CD14-positive monocyte (primary cell): ENCODE results near the gene FIS1. TPM values are rescaled to one million over a fixed set of nuclear protein-coding genes. Genes with fewer than 3 reads are reported as not detected.

Experiments
- DNase-seq, 3 donors: peaks; one replicate each; pipeline ENCODE4 v3.0.0-alpha.2; 2011 to 2022
- H2AFZ ChIP-seq: 2 replicates; pipeline ENCODE4 v1.6.0; 2012; ENCODE audit warnings: mild to moderate bottlenecking, low read depth, low read length, inconsistent platforms; ENCODE audit not compliant: insufficient read depth, poor library complexity, severe bottlenecking
- H3K27ac ChIP-seq, 2 donors: 1 replicate in 1 of 2; 2 replicates in 1 of 2; pipeline ENCODE4 v1.5.1; 2012 to 2013; ENCODE audit warnings: low read length in 2 of 2, control low read depth in 1 of 2, inconsistent platforms in 1 of 2, low read depth in 1 of 2, mild to moderate bottlenecking in 1 of 2
- H3K27me3 ChIP-seq, 2 donors: one replicate each; pipeline versions ENCODE4 v1.6.0 to v1.6.1; 2011 to 2013; ENCODE audit warnings: low read length in 2 of 2; ENCODE audit not compliant: control insufficient read depth in 2 of 2, insufficient read depth in 2 of 2
- H3K36me3 ChIP-seq, 2 donors: replicated peaks in 1 of 2; 1 replicate in 1 of 2; 2 replicates in 1 of 2; pipeline versions ENCODE4 v1.5.1 to v1.6.1; 2012 to 2013; ENCODE audit warnings: low read length in 2 of 2, control low read depth in 1 of 2, inconsistent platforms in 1 of 2, mild to moderate bottlenecking in 1 of 2; ENCODE audit not compliant: insufficient read depth in 2 of 2, control insufficient read depth in 1 of 2
- H3K4me1 ChIP-seq, 2 donors: 1 replicate in 1 of 2; 2 replicates in 1 of 2; pipeline versions ENCODE4 v1.5.1 to v1.6.1; 2012 to 2013; ENCODE audit warnings: low read length in 2 of 2, control low read depth in 1 of 2, inconsistent platforms in 1 of 2, mild to moderate bottlenecking in 1 of 2, moderate library complexity in 1 of 2; ENCODE audit not compliant: insufficient read depth in 2 of 2, control insufficient read depth in 1 of 2
- H3K4me2 ChIP-seq: replicated peaks from 2 replicates; pipeline ENCODE3; 2012; ENCODE audit warnings: low read length, moderate library complexity, mild to moderate bottlenecking; ENCODE audit not compliant: poor library complexity, severe bottlenecking; ENCODE audit errors: extremely low read depth
- H3K4me3 ChIP-seq, 3 experiments: fragments of 200-600 bp in 1 of 3; sonication (generic) in 1 of 3; replicated peaks in 1 of 3; 1 replicate in 2 of 3; 2 replicates in 1 of 3; pipeline ENCODE4 v1.5.1; 2011 to 2013; ENCODE audit warnings: low read length in 3 of 3, mild to moderate bottlenecking in 3 of 3, control low read depth in 2 of 3, low read depth in 2 of 3, inconsistent platforms in 1 of 3, moderate library complexity in 1 of 3
- H3K79me2 ChIP-seq: 2 replicates; pipeline ENCODE4 v1.6.0; 2012; ENCODE audit warnings: mild to moderate bottlenecking, control low read depth, inconsistent platforms, low read length, moderate library complexity; ENCODE audit not compliant: insufficient read depth
- H3K9ac ChIP-seq: 2 replicates; pipeline ENCODE4 v1.6.0; 2017; ENCODE audit warnings: low read length, mild to moderate bottlenecking; ENCODE audit not compliant: insufficient read depth, poor library complexity, severe bottlenecking
- H3K9me3 ChIP-seq, 2 donors: replicated peaks in 1 of 2; 1 replicate in 1 of 2; 2 replicates in 1 of 2; pipeline versions ENCODE4 v1.5.1 to v1.6.1; 2012 to 2013; ENCODE audit warnings: low read length in 2 of 2, control low read depth in 1 of 2; ENCODE audit not compliant: control insufficient read depth in 1 of 2, insufficient read depth in 1 of 2
- H4K20me1 ChIP-seq: 2 replicates; pipeline ENCODE4 v1.6.0; 2012; ENCODE audit warnings: mild to moderate bottlenecking, low read length, control low read depth, moderate library complexity; ENCODE audit not compliant: insufficient read depth
- H3K27ac Mint-ChIP-seq, 7 donors: one replicate each; pipeline ENCODE4 v1.8.0; 2020; ENCODE audit warnings: mild to moderate bottlenecking in 7 of 7, mixed read lengths in 7 of 7, moderate library complexity in 6 of 7, inconsistent platforms in 2 of 7
- H3K27me3 Mint-ChIP-seq, 3 donors: one replicate each; pipeline ENCODE4 v1.8.0; 2021 to 2022; ENCODE audit warnings: low read depth in 3 of 3, mild to moderate bottlenecking in 3 of 3, mixed read lengths in 3 of 3, moderate library complexity in 3 of 3, inconsistent platforms in 1 of 3
- H3K36me3 Mint-ChIP-seq, 2 donors: one replicate each; pipeline ENCODE4 v1.8.0; 2020; ENCODE audit warnings: mixed read lengths in 2 of 2, inconsistent platforms in 1 of 2, mild to moderate bottlenecking in 1 of 2
- H3K4me1 Mint-ChIP-seq: one replicate; pipeline ENCODE4 v1.8.0; 2020; ENCODE audit warnings: mild to moderate bottlenecking, mixed read lengths
- H3K4me3 Mint-ChIP-seq, 2 donors: one replicate each; pipeline ENCODE4 v1.8.0; 2020; ENCODE audit warnings: mild to moderate bottlenecking in 2 of 2, mixed read lengths in 2 of 2, moderate library complexity in 1 of 2
- H3K9me3 Mint-ChIP-seq, 7 donors: one replicate each; pipeline ENCODE4 v1.8.0; 2020 to 2022; ENCODE audit warnings: mixed read lengths in 7 of 7, mild to moderate bottlenecking in 6 of 7, moderate library complexity in 6 of 7, inconsistent platforms in 2 of 7
- CTCF ChIP-seq: fragments of 200-600 bp; IDR thresholded peaks from one replicate; pipeline ENCODE4 v1.8.0; 2022; ENCODE audit warnings: antibody characterized with exemption, mild to moderate bottlenecking
- WGBS: methylation state at CpG from one replicate; pipeline ENCODE4 v1.1.5; 2013; ENCODE audit warnings: missing lambda C conversion rate; ENCODE audit not compliant: insufficient coverage; 5-methylcytosine and 5-hydroxymethylcytosine counted together
- intact Hi-C, 2 donors: fragments of 100-400 bp; cut with micrococcal nuclease; formaldehyde crosslinking; loops; one replicate each; pipeline versions ENCODE4 v1.15.0 to v1.15.1; 2023
- polyA plus RNA-seq, 3 donors: library from polyadenylated mRNA; depleted of rRNA in 1 of 3; unstranded in 2 of 3; stranded (reverse) in 1 of 3; fragments of 300-500 nt in 2 of 3; fragments of >200 nt in 1 of 3; fragmentation: Illumina TruSeq in 2 of 3; gene quantifications; 1 replicate in 2 of 3; 2 replicates in 1 of 3; pipeline ENCODE4 v1.2.3, GENCODE V29; 2012 to 2021

FIS1 gene
- polyA plus RNA-seq, 3 donors, result 152 to 198 (median 195) TPM

- intact Hi-C loops, result no loop called here
- no peak for DNase-seq
- Histone ChIP-seq H3K9me3 (no peaks in the 10 kb centered on the region), H3K79me2 (peaks cover 44% of the 10 kb centered on the region), H3K4me2 (no peak overlapping the region), H3K9ac (no peak overlapping the region), H3K27ac (no peak overlapping the region), H3K4me3 (no peak overlapping the region), H3K4me1 (peaks cover 10 to 21% of the 10 kb centered on the region in 2 donors), H2AFZ (no peak overlapping the region), H3K36me3 (peaks cover 37 to 62% of the 10 kb centered on the region in 2 donors), H3K27me3 (no peaks in the 10 kb centered on the region), H4K20me1 (peaks cover 19% of the 10 kb centered on the region)
- Mint-ChIP-seq H3K27me3 (peaks cover 0 to 2% (median 0%) of the 10 kb centered on the region in 3 donors), H3K4me1 (peaks cover 18% of the 10 kb centered on the region), H3K9me3 (no peaks in the 10 kb centered on the region), H3K36me3 (peaks cover 49 to 70% of the 10 kb centered on the region in 2 donors), H3K4me3 (no peak overlapping the region), H3K27ac (peak overlapping the region in 2 of 7 donors; percentile 61 to 76)
- 94% methylated on average over 13 of the region's 27 CpGs for WGBS
- no peak for TF ChIP-seq CTCF
Observed at GRCh38 chr7:101222275-101222830, 22.5 kb downstream of the FIS1 start.

- no peak overlapping the region for H3K4me2 ChIP-seq
- H3K4me1 ChIP-seq, result peaks cover 24 to 37% of the 10 kb centered on the region in 2 donors
- no peak overlapping the region for H3K9ac ChIP-seq
- H3K27ac ChIP-seq, result no peak overlapping the region
- H3K4me1 Mint-ChIP-seq, result peaks cover 32% of the 10 kb centered on the region
- no peaks in the 10 kb centered on the region for H3K9me3 ChIP-seq
- peaks cover 27% of the 10 kb centered on the region for H4K20me1 ChIP-seq
- no peak overlapping the region for H3K4me3 Mint-ChIP-seq
- 97% methylated on average over 2 of the region's 5 CpGs for WGBS
- H3K4me3 ChIP-seq, result no peak overlapping the region
- intact Hi-C loops, result no loop called here
- no peak for TF ChIP-seq CTCF
- DNase-seq, result no peak
- peaks cover 43 to 57% of the 10 kb centered on the region in 2 donors for H3K36me3 Mint-ChIP-seq
- H2AFZ ChIP-seq, result no peak overlapping the region
- peaks cover 31 to 50% of the 10 kb centered on the region in 2 donors for H3K36me3 ChIP-seq
- H3K9me3 Mint-ChIP-seq, result no peaks in the 10 kb centered on the region
- peaks cover 60% of the 10 kb centered on the region for H3K79me2 ChIP-seq
- H3K27ac Mint-ChIP-seq, result no peak overlapping the region
- H3K27me3 ChIP-seq, result no peaks in the 10 kb centered on the region
- peaks cover 0 to 2% (median 0%) of the 10 kb centered on the region in 3 donors for H3K27me3 Mint-ChIP-seq
Observed at GRCh38 chr7:101220295-101220694, 24.6 kb downstream of the FIS1 start.
